Fibroblast of peridontal ligament (primary cell): ENCODE data around the gene FLNB.
"Not testable (repeated sequence)": the region's sequence is repeated elsewhere in the genome, so short reads cannot be mapped to it uniquely, and the experiment has no call there.

Experiments
- DNase-seq: peaks from one replicate; pipeline ENCODE4 v3.0.0-alpha.2; 2010; ENCODE audit errors: extremely low read depth

FLNB gene

DNA sequence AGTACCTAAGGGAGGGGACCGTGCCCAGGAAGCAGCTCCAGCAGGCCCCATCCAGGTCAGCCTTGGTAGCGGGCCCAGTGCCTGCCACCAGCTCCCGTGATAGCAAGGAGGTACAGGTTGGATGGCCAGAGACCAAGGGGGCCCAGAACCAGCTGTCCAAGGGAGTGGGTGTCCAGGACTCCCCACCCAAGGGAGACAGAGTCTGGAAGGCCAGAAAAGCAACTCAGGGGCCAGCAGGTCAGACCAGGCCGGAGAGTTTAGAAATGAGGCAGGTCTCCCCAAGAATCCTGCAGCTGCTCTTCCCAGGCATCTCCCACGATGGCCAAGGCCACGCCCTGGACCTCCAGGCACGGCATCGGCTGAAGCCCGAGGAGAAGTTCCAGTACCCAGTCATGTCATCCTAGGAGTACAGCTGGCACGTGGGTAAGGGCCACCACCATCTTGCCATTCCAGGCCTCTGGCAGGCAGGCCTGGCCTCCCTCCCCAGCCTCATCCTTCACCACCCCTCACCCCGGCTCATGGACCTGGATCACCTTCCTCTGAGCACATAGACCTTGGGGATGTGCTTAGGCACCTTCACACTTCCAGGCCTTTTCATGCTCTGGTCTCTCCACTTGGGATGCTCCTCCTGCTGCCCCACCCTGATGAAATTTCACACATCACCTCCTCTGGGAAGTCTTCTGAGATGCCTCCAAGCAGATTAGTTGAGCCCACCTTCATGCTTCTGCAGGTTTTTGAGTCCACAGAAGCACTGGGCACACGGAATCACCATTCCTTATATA is 172.1 kb downstream of the FLNB start:
- DNase-seq, result no peak

GRCh38 chr3:58180940-58181587 is 172.8 kb downstream of the FLNB start:
- DNase-seq, result no peak

DNA sequence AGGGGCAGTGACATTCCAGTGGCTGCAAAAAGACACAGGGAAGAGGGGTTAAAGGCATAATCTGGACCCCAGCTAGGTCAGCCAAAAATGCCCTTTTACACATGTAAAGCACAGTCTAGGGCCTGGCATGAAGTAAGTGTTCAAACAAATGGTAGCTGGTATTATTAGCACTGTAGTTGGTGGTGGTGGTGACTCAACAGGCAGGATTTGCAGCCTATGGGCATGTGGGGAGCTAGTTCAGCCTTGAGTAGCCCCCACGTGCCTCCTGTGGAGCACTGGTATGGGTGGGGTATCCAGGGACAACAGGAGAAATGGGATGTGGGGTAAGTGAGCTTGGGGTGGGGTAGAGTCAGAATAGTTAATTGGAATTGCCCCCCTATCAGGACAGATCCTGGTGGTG is 175.0 kb downstream of the FLNB start:
- no peak for DNase-seq

- DNase-seq, result no peak
Measured at GRCh38 chr3:58183891-58184290, 175.7 kb downstream of the FLNB start.

- no peak for DNase-seq
Measured at GRCh38 chr3:58184309-58184981, 176.2 kb downstream of the FLNB start.

DNA sequence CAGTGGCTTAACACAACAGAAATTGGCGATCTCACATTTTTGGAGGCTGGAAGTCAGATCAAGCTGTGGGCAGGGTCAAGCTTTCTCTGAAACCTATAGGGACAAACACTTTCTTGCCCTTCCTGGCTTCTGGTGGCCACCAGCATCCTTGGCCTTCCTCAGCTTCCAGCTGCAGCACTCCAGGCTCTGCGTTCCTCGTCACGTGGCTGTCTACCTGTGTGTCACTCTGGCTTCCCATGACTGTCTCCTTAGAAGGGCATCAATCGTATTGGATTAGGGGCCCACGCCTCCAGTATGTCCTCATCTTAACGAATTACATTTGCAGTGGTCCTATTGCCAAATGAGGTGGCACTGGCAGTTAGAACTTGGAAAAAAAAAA is 176.7 kb downstream of the FLNB start:
- no peak for DNase-seq

GRCh38 chr3:58188173-58188564 is 179.9 kb downstream of the FLNB start:
- no peak for DNase-seq

DNA sequence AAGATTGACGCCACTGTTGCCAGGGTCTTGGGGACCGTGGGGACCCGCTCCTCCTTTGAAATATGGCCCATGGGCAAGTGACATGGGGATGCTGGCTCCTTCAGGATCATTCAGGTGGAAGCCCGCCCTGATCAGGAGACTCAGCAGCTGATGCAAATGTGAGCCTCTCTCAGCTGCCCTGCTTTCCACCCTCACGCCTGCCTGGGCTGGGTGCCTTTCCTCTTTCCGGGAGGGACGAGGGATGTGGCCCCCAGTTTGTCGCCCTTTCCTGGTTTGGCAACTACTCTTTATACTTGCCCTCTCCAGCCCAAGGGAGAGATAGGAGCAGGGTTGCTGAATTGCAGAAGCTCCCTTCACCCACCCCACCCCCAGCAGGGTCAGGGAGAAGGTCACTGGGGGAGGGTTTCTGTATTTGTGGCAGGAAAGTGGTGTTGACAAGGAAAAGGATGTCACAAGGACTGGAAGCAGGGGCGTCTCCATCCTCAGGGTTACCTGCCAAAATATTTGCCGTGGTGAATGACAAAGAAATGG is 180.8 kb downstream of the FLNB start:
- no peak for DNase-seq

- no peak for DNase-seq
Measured at GRCh38 chr3:58189691-58190090, 181.5 kb downstream of the FLNB start.

- no peak for DNase-seq
Measured at GRCh38 chr3:58190291-58190690, 182.1 kb downstream of the FLNB start.

- DNase-seq, result no peak
Measured at GRCh38 chr3:58190882-58191281, 182.7 kb downstream of the FLNB start.

- no peak for DNase-seq
Measured at GRCh38 chr3:58191361-58191991, 183.3 kb downstream of the FLNB start.

- no peak for DNase-seq
Measured at GRCh38 chr3:58192069-58192468, 183.8 kb downstream of the FLNB start.

GRCh38 chr3:58193682-58194407 is 185.6 kb downstream of the FLNB start:
- no peak for DNase-seq

DNA sequence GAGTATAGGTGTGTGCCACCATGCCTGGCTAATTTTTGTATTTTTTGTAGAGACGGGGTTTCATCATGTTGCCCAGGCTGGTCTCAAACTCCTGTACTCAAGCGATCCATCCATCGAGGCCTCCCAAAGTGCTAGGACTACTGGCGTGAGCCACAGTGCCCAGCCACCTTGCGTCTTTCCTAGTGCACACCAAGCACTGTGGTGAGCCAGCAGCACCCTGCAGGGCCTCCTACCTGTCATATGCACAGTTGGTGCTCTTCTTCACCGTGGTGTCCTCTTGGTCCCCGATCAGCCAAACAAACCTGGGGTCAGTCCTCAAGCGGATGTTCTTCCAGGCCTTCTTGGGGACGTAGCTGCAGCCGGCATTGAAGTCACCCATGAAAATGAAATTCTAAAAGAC is 189.4 kb downstream of the FLNB start:
- DNase-seq, result no peak

DNA sequence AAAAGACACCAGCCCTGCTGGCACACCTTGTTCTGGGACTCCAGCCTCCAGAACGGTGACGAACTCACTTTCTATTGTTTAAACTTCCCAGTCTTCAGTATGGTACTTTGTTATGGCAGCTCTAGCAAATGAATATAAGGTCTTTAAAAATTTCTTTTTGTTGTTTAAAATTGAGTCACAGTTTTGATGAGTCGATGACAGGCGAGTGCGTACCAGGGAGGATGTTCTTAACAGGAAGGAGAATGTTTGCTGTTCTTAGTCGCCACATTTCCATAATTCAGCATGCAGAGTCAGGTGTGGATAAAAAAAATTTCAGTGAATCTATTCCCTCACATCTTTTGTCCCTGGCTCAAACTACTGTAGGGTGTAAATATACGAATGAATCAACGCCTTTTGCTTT is 190.1 kb downstream of the FLNB start:
- DNase-seq, result no peak

DNA sequence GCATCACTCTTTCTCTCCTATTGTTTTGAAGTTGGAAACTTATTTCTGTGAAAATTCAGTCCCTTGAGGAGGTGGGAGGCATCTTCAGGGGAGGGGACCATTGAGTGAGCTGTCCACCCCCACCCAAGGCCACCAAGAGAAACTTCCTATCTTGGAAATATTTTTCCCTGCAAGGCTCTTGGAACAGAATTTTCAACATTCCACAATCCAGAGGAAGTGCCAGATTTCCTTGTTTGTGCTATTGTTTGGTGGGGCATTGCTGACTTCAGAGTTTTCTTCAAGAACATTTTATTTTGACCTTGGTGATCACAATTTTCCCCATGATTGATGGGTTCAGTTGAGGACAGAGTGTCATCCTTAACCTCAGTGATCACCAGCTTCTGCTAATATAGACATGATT is 190.6 kb downstream of the FLNB start:
- DNase-seq, result no peak

DNA sequence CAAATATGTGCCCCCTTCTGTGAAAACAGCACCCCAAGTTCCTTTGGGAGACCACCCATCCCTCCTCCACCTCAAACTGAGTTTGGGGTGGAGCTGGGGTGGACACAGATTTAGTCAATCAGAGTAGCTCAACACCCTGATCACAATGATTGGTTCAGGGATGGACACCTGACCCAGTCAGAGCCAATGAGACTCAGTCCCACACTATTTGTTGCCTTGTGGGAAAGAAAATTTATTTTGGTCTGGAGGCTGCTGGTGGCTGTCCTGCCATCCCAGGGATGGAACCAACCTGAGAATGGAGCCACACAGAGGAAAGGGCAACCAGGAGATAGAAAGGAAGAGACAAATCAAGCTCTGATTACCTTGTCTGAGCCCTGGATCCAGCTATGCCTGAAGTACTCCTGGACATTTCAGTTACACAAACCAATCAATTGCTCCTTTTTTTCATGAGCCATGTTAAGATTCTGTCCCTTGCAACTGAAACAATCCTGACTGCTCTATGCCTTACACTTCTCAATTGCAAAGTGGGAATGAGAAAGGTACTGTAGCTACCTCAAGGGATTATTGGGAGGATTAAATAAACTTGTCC is 192.0 kb downstream of the FLNB start:
- DNase-seq, result no peak

DNA sequence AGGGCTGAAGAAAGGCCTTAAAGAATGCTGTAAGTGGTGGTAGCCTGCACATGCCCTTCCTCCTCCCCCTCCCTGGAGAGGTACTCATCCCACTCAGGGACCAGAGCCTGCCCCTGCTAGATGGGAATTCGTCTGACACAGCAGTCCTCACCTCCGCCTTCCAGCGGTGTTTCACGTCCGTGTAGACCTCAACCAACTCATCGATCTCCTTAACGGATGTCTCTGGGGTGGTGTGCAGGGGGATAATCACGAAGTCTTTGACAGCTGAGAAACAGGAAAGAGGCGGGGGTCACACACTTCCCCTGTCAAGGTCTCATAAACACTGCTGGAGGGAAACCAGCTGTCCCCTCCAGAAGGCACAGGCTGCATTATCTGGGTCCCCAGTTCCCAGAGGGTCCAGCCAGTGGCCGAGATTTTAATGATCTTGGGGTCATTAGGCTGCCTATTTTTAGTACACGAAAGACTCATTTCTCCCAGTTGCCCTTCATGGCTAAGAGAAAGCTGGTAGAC is 192.7 kb downstream of the FLNB start:
- no peak for DNase-seq

DNA sequence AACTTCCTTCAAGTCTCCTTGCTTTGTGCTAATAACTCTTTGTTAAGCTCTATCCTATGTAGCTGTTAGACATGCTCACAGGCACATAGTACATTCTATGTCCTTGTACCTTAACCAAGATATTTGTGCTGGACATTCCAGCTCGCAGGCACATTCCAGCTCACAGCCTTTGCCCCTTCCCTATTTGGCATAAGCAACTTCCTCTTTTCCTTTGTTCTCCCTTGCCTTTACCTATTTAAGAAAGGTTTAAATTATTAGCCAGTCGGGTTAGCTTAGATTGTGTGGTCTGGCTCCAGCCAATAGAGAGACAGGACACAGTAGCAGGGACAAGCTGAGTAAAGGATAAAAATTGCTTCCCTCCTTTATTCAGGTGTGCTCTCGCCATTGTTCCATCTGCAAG is 193.2 kb downstream of the FLNB start:
- not testable (repeated sequence) for DNase-seq

DNA sequence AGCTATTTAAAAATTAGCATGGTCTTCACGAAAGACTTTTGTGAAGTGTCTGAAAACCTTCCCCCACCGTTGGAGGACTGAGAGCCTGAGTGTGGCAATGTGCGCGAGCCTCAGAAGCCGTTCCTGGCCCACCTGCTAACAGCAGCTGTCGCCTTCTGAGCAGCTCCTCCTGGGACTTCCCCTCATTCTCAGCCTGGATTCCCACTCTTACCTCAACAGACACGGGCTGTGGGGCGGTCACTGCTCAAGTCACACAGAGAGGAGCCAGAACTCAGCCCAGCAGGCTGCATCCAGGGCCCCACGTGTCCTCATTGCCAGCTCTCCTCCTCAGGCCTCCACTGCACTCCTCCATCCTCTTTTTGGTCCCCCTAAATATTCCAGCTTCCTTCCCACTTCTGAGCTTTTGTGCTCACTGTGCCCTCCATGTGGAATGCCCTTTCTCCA is 194.7 kb downstream of the FLNB start:
- no peak for DNase-seq
